Cardiac fibroblast (primary cell): ENCODE data around the gene BCDIN3D.

Experiments used
- DNase-seq, 2 donors: peaks; one replicate each; pipeline versions ENCODE4 v3.0.0 to v3.0.0-alpha.2; 2010; ENCODE audit warnings: low read depth in 2 of 2
- H3K4me3 ChIP-seq, 2 donors: replicated peaks in 1 of 2; 1 replicate in 1 of 2; 2 replicates in 1 of 2; pipeline ENCODE4 v1.5.1; 2011; ENCODE audit warnings: low read depth in 2 of 2, low read length in 2 of 2, mild to moderate bottlenecking in 2 of 2, moderate library complexity in 1 of 2
- CTCF ChIP-seq: IDR thresholded peaks from one replicate; pipeline ENCODE4 v1.5.1; 2011; ENCODE audit warnings: low read depth, mild to moderate bottlenecking, low read length, inconsistent platforms

The BCDIN3D gene

GRCh38 chr12:49870501-49871262 lies 27.8 kb upstream of the BCDIN3D start:
- DNase-seq = no peak
- H3K4me3 ChIP-seq = no peak overlapping the region
- TF ChIP-seq CTCF = no peak

- no peak overlapping the region for H3K4me3 ChIP-seq
- no peak for TF ChIP-seq CTCF
- DNase-seq = no peak
These were observed 27.1 kb upstream of the BCDIN3D start for GRCh38 chr12:49869816-49870500.

- DNase-seq = peak; percentile 96 to 100
- no peak for TF ChIP-seq CTCF
- no peak overlapping the region for H3K4me3 ChIP-seq
These were observed 26.3 kb upstream of the BCDIN3D start for GRCh38 chr12:49868952-49869815.

- no peak overlapping the region for H3K4me3 ChIP-seq
- DNase-seq = no peak
These were observed 25.5 kb upstream of the BCDIN3D start for GRCh38 chr12:49868449-49868848.

GRCh38 chr12:49867570-49868341 lies 24.9 kb upstream of the BCDIN3D start:
- no peak overlapping the region for H3K4me3 ChIP-seq
- TF ChIP-seq CTCF = no peak
- peak; percentile 19 to 61 for DNase-seq

More at GRCh38 chr12:49868449-49868848, 25.5 kb upstream of the BCDIN3D start:
- TF ChIP-seq CTCF = no peak
